ENCODE data around the gene MCRIP1.

The MCRIP1 gene, protein sequence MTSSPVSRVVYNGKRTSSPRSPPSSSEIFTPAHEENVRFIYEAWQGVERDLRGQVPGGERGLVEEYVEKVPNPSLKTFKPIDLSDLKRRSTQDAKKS

DNA sequence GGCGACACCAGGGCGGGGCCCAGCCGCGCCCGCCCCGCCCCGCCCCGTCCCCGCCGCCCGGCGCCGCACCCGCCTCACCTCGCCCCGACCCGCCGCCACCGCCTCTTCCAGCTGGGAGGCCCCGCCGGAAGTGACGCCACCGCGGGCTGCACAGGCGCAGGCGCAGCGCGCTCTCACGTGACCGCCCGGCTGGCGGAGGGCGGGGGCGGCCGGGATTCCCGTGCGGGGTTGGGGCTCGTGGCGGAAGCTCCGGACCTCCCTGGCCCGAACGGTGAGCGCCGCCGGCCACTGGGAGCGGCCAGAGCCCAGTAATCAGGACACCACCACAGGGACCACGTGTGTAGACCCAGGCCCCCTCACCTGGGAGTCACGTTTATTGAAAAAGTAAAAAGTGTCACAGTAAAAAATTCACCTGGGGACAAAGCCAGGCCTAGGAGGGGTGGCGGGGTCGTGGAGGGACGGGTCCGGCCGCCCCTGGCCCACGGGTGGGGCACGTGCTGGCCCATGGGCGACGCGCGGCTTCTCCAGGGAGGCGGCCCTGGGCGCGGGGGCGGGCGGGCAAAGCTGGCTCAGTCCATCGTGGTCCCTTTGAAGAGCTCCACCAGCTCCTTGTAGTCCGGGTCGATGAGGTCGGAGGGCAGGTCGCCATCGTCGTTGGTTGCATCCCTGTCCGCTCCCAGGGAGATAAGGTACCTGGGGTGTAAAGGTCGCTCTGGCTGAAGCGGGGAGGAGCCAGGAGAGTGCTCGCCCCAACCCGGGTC is at the start of gene MCRIP1:
Gene MCRIP1 (minus strand): TSS at position 132 of the 761 bp plus-strand sequence. CDS start 8,785 bp downstream, outside the sequence.
- peak; percentile 87 for DNase-seq (ENCODE audit: low read depth)
- peak within 1 kb of the TSS; percentile 71 for H3K4me3 ChIP-seq (ENCODE audit: control insufficient read depth, low read depth, low read length)
- TF ChIP-seq, protein P1, sequence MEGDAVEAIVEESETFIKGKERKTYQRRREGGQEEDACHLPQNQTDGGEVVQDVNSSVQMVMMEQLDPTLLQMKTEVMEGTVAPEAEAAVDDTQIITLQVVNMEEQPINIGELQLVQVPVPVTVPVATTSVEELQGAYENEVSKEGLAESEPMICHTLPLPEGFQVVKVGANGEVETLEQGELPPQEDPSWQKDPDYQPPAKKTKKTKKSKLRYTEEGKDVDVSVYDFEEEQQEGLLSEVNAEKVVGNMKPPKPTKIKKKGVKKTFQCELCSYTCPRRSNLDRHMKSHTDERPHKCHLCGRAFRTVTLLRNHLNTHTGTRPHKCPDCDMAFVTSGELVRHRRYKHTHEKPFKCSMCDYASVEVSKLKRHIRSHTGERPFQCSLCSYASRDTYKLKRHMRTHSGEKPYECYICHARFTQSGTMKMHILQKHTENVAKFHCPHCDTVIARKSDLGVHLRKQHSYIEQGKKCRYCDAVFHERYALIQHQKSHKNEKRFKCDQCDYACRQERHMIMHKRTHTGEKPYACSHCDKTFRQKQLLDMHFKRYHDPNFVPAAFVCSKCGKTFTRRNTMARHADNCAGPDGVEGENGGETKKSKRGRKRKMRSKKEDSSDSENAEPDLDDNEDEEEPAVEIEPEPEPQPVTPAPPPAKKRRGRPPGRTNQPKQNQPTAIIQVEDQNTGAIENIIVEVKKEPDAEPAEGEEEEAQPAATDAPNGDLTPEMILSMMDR (conservative IDR thresholded peaks at IDR 0.05; ENCODE audit: control insufficient read depth, insufficient read depth, low read depth, low read length), result no peak

DNA sequence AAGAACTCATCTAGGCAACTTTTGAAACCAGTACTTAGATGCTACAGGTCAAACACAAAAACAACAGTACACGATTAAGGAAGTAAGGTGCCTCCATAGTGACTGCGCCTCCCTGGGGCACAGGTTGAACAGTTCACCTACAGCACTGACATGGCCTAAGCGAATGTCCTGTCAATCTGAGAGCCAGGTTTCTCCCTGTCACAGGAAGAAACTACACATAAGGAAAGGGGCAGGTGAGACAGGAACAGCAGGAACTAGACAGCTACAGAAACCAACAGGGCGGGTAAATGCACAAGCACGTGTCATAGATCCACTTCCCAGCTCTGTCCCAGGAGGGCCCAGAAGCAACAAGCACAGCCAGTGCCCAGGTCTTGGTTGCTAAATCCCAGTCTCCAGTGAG is 46.0 kb upstream of the MCRIP1 start:
- no peak for DNase-seq (ENCODE audit: low read depth)
- TF ChIP-seq, protein P1 (conservative IDR thresholded peaks at IDR 0.05; ENCODE audit: control insufficient read depth, insufficient read depth, low read depth, low read length), result no peak
- H3K4me3 ChIP-seq (ENCODE audit: control insufficient read depth, low read depth, low read length), result no peak overlapping the region

DNA sequence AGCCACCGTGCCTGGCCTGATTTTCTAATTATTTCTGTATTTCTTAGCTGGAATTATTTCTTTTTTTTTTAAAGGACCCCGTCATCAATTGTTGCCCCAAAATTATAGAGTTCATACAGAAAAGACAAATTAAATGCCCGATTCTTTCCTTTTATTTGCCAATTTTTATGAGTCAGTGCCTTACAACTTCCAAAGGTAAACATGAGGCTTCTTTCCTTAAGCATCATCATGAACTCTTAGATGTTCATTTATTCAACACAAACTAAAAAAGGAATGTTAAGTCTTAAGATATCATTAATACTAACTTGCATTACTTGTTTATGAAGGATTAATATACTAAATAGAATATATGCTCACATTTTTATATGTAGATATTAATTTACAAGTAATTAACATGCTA is 45.2 kb upstream of the MCRIP1 start:
- DNase-seq (ENCODE audit: low read depth), result no peak
- no peak overlapping the region for H3K4me3 ChIP-seq (ENCODE audit: control insufficient read depth, low read depth, low read length)
- TF ChIP-seq, protein P1 (conservative IDR thresholded peaks at IDR 0.05; ENCODE audit: control insufficient read depth, insufficient read depth, low read depth, low read length), result no peak

DNA sequence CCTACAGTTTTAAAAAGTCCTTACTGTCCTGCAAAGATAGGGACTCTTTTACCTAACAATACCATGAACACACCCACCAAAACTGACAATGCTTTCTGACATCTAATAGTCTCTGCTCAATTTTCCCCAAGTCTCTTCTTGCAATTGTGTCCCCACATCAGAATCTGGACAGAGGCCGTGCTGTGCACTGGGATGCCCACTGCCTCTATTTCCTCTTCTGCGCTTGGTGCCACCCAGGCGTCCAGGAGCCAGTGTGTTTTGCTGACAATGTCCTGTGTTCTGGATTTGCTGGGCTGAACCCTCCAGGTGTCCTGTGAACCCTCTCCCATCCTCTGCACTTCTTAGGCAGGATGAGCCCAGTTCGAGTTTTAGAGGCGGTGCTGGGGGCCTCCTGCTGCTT is 44.5 kb upstream of the MCRIP1 start:
- no peak overlapping the region for H3K4me3 ChIP-seq (ENCODE audit: control insufficient read depth, low read depth, low read length)
- DNase-seq (ENCODE audit: low read depth), result no peak
- TF ChIP-seq, protein P1 (conservative IDR thresholded peaks at IDR 0.05; ENCODE audit: control insufficient read depth, insufficient read depth, low read depth, low read length), result no peak

DNA sequence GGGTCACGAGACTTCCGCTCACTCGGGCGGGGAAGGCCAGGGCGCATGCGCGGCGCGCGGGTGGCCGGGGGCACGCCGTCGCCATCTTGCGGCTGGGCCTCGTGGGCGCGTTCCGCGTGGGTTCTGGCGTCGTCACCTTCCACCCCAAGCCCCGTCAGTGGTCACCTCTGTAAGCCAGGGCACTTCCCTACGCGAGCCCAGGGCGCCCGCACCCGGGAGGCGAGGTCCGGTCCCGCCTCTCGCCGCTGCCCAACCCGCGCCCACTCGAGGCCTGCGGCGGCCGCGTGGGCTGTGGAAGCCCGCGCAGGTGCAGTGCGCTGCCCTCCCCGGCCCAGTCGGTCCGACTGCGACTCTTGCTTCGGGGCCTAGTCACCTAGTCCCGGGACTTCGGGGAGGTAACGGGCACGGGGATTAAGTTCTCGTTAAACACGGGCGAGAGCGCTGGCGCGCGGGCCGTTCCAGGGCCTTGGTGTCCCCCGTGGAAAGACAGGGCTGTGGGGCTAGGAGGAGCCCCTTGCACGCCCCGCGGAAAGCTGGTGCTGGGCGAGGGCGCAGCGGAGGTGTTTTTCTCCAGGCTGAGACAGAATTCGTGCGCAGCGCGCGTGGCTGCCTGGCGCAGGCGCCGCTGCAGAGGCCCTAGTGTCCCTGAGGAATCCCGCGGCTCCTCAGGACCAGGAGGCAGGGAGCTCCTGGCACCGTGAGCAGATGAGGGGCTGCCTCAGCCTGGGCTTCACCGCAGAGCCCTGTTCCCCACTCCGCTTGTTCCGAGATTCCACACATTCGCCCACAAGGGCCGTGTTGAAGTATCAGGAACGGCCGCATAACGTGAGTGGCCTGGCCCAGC is 38.5 kb upstream of the MCRIP1 start:
- H3K4me3 ChIP-seq (ENCODE audit: control insufficient read depth, low read depth, low read length), result peak overlapping the region; percentile 64
- TF ChIP-seq, protein P1 (conservative IDR thresholded peaks at IDR 0.05; ENCODE audit: control insufficient read depth, insufficient read depth, low read depth, low read length), result no peak
- peak; percentile 83 for DNase-seq (ENCODE audit: low read depth)

DNA sequence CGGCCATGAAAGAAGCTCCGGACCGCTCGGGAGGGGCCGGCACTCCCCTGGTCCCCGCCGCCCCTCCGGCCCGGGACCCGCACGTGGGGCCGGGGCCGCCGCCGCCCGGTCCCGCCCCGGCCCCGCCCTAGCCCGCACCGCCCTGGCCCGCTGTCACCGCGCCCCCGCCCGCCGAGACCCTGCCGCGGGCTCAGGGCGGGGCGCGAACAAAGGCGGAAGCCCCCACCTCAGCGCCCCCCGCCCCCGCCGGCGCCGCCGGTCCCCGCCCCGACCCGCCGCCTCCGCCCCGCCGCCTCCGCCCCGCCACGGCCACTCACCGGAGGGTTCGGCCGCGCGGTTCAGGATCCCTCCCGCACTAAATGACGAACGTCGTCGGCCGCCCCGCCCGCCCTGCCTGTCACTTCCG is 37.9 kb upstream of the MCRIP1 start, which contains the start of gene ARHGDIA:
Gene ARHGDIA (minus strand): TSS at position 357 of the 406 bp plus-strand sequence. CDS start 1,407 bp downstream, outside the sequence.
- peak; percentile 4 for DNase-seq (ENCODE audit: low read depth)
- TF ChIP-seq, protein P1 (conservative IDR thresholded peaks at IDR 0.05; ENCODE audit: control insufficient read depth, insufficient read depth, low read depth, low read length), result no peak
- peak within 1 kb of the TSS; percentile 76 for H3K4me3 ChIP-seq (ENCODE audit: control insufficient read depth, low read depth, low read length)
